AG04450 (cell line): ENCODE results near the gene GEMIN2. TPM values are rescaled to one million over a fixed set of nuclear protein-coding genes. Genes with fewer than 3 reads are reported as not detected.

Source experiments
- CTCF ChIA-PET: fragments of 300-600, 350-600 bp; formaldehyde crosslinking; extraction: SDS; loops from one replicate; lab custom pipeline; 2022; ENCODE audit warnings: antibody characterized with exemption, inconsistent platforms; lab: Charles Lee
- POLR2A ChIA-PET: fragments of 350-600 bp; formaldehyde crosslinking; extraction: SDS; loops from one replicate; lab custom pipeline; 2021; ENCODE audit warnings: antibody characterized with exemption, inconsistent platforms; lab: Yijun Ruan, JAX
- DNase-seq: peaks from one replicate; pipeline ENCODE4 v3.0.0-alpha.2; 2011; ENCODE audit warnings: low read depth, low spot score
- H3K27ac ChIP-seq: one replicate; pipeline ENCODE4 v1.5.1; 2012; ENCODE audit warnings: low read depth, low read length, control low read depth
- H3K27me3 ChIP-seq: one replicate; pipeline ENCODE4 v1.6.0; 2012; ENCODE audit warnings: low read length; ENCODE audit not compliant: control insufficient read depth, insufficient read depth
- H3K4me3 ChIP-seq: 2 replicates; pipeline ENCODE4 v1.5.1; 2011; ENCODE audit warnings: mild to moderate bottlenecking, low read depth, low read length, control low read depth
- H3K9me3 ChIP-seq: 2 replicates; pipeline ENCODE4 v1.5.1; 2012; ENCODE audit warnings: low read length; ENCODE audit not compliant: control insufficient read depth, insufficient read depth
- CTCF ChIP-seq: IDR thresholded peaks from 2 replicates; pipeline ENCODE4 v1.5.1; 2011; ENCODE audit warnings: low read depth, low read length, control low read depth, inconsistent platforms
- polyA plus RNA-seq: library from polyadenylated mRNA; depleted of rRNA; stranded (reverse); fragments of >200 nt; gene quantifications from 2 replicates; pipeline ENCODE4 v1.2.3, GENCODE V29; 2011

GEMIN2 gene
- polyA plus RNA-seq, 1 experiment = 15.4 TPM

GRCh38 chr14:39083127-39083526, 31.0 kb upstream of the GEMIN2 start:
- DNase-seq = no peak
- Histone ChIP-seq H3K27me3 (no peaks in the 10 kb centered on the region), H3K4me3 (no peak overlapping the region), H3K27ac (no peak overlapping the region), H3K9me3 (no peaks in the 10 kb centered on the region)
- POLR2A ChIA-PET = no interaction called here
- CTCF ChIA-PET = no interaction called here
- no peak for TF ChIP-seq CTCF

DNA sequence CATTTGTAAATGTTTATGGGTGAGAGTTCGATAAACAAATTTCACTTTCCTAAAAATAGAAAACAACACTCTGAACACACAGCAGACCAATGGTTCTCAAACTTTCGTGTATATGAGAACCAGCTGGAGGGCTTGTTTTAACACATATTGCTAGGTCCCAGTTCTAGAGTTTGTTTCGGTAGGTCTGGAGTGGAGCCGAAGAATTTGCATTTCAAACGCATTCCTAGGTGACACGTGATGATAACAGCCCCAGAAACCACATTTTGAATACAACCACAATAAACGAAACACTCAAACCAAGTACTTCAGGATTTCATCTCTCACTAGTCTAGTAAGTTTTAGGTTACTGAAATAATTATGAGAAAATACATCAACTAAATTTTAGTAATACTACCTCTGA, 28.2 kb upstream of the GEMIN2 start:
- Histone ChIP-seq H3K4me3 (no peak overlapping the region), H3K27me3 (no peaks in the 10 kb centered on the region), H3K9me3 (no peaks in the 10 kb centered on the region), H3K27ac (no peak overlapping the region)
- ChIA-PET POLR2A (no interaction called here), CTCF (no interaction called here)
- no peak for TF ChIP-seq CTCF
- DNase-seq = no peak

- H3K9me3 ChIP-seq = no peaks in the 10 kb centered on the region
- TF ChIP-seq CTCF = no peak
- no peak overlapping the region for H3K27ac ChIP-seq
- DNase-seq = no peak
- no peaks in the 10 kb centered on the region for H3K27me3 ChIP-seq
- CTCF ChIA-PET = no interaction called here
- POLR2A ChIA-PET = no interaction called here
- no peak overlapping the region for H3K4me3 ChIP-seq
Observed at GRCh38 chr14:39087493-39087892, 26.6 kb upstream of the GEMIN2 start.

- H3K9me3 ChIP-seq = no peaks in the 10 kb centered on the region
- CTCF ChIA-PET = no interaction called here
- TF ChIP-seq CTCF = no peak
Observed at GRCh38 chr14:39090548-39091111, 23.5 kb upstream of the GEMIN2 start.

DNA sequence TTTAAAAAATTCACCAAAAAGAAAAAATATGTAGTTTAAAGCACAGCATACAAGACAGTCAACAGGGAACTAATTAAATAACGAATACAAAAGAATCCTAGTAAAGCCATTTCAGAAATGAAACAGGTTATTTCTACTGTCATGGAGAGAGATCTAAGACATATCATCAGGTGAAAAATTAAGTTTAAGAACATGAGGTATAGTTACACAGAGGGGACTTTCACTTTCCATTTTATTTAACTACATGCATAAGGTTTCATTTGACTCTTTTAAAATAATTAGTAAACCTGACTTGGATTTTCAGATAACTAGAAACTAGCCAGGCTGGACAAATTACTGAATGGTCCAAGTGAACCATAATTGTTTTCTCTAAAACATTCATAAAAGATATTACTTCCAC, 22.4 kb upstream of the GEMIN2 start:
- ChIA-PET CTCF (no interaction called here), POLR2A (no interaction called here)
- Histone ChIP-seq H3K27me3 (no peaks in the 10 kb centered on the region), H3K27ac (no peak overlapping the region), H3K9me3 (no peaks in the 10 kb centered on the region), H3K4me3 (no peak overlapping the region)
- DNase-seq = no peak
- TF ChIP-seq CTCF = no peak

More at GRCh38 chr14:39090548-39091111, 23.5 kb upstream of the GEMIN2 start:
- DNase-seq = no peak
- Histone ChIP-seq H3K27ac (no peak overlapping the region), H3K27me3 (no peaks in the 10 kb centered on the region), H3K4me3 (no peak overlapping the region)
- POLR2A ChIA-PET = no interaction called here
